Measurements from ENCODE around the gene AMZ2. TPM values are rescaled to one million over a fixed set of nuclear protein-coding genes. Genes with fewer than 3 reads are reported as not detected.
"Not testable (repeated sequence)": the region's sequence is repeated elsewhere in the genome, so short reads cannot be mapped to it uniquely, and the experiment has no call there.

The AMZ2 gene
- total RNA-seq, 1 donor from 2014 or later: 37.1 TPM

DNA sequence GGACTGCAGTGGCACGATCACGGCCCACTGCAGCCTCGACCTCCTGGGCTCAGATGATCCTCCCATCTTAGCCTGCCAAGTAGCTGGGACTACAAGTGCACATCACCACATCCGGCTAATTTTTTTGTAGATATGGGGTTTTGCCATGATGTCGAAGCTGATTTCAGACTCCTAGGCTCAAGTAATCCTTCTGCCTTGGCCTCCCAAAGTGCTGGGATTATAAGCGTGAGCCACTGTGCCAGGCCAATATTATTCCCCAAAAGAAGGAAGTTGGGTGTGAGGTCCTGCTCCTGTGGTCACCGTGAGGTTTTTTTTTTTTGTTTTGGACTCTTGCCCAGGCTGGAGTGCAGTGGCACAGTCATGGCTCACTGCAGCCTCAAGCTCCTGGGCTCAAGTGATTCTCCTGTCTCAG lies 1.5 kb downstream of the AMZ2 start:
- no peak for DNase-seq

DNA sequence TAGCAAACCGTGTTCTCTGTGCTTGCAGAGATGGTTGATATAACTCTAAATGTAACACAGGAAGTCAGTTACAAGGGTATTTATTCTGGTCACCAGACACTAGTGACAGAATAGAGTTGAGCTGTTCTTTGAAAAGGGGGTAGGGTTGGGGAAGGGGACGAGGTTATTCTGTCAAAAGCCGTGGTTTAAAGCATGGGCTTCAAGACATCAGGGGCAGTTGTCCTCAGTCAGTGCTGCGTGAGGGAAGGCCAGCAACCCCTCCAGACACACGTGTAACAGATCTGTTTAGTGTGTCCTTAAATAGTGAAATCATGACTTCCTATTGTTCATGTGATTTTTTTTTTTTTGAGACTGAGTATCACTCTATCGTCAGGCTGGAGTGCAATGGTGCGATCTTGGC lies 5.6 kb downstream of the AMZ2 start:
- DNase-seq: not testable (repeated sequence)

DNA sequence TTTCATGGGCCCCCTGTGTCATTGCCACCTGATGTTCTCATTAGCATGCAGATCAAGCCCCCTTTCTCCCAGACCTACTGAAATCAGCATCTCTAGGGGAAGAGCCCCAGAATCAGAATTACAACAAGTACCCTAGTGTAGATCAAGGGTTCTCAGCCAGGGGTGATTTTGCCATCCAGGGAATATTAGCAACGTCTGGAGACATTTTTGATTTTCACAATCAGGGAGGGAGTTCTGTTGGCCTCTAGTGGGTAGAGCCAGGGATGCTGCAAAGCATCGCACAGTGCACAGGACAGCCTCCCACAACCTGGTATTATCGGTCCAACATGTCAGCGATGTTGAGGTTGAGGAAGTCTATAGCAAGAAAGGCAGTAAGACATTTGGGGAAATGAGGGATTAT lies 7.3 kb downstream of the AMZ2 start:
- no peak for DNase-seq

DNA sequence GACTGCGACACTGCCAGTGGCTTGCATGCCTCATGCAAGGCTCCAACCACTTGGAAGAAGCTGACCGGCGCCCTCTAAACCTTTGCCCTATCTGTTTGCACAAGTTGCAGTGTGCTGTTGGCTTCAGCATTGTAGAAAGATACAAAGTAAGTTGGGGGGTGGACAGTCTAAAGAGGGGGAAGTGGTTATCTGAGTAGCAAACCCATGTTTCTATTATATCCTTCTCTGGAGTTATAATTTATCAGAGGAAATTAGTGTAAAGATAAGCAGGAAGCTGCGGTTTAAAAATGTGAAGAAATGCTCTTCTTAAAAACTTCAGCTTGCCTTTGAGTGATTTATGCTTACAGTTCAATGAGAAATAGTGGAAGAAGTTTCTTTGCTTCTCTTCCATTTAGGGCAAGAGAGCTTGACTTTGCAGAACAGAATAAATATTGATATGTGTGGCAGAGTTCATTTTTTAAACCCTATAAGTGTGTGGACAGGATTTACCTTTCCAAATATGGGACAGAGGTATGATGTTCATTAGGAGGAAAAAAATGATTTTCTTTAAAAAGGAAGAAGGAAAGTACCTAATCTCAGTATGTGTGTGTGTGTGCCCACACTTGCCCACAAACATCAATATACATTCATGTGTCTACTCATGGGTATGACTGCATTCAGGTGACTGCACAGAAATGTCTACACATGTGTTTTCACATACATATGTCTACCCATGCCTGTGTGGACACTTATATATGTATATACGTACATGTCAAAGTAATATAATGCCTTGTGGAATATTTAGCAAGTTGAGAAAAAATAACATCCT lies 8.1 kb downstream of the AMZ2 start:
- no peak for DNase-seq

GRCh38 chr17:68256701-68257100 lies 8.9 kb downstream of the AMZ2 start:
- DNase-seq: not testable (repeated sequence)

GRCh38 chr17:68257934-68258333 lies 10.1 kb downstream of the AMZ2 start:
- no peak for DNase-seq

DNA sequence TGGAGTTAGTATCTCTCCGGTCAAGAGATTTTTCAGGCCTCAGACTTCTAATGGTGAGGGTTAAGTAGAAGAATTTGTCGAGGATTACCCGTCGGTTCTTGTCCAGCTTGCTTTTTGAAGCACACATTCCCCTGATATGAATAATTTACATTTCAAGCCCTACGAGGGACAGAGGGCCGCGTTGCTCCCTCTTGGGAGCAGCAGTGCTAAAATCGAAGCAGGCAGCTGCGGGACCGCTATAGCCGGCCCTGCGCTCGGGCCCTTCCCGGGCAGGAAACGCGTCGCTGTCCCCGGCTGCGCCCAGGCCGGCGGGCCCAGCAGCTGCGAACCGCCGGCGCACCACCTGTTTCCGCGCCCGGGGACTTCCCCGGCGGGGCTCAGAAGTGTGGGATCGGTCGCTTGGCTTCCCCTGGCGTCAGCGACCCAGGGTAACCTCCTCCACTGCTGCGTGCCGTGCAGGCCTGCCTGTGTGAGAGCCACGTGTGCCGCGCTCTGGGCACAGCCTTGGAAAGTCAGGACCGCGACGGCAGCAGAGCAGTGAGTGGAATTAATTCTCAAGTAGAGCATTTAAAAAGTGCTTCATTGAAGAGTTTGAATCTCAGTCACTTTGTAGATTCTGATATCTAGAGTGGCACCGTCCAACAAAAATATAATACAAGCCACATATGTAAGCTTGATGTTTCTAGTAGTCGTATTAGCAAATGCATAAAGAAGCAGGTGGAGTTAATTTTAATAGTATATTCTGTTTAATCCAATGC lies 11.2 kb downstream of the AMZ2 start:
- DNase-seq: not testable (repeated sequence)

- DNase-seq: not testable (repeated sequence)
Observed at GRCh38 chr17:68259648-68259951, 11.8 kb downstream of the AMZ2 start.

GRCh38 chr17:68260051-68260762 lies 12.4 kb downstream of the AMZ2 start:
- no peak for DNase-seq

GRCh38 chr17:68262467-68262866 lies 14.6 kb downstream of the AMZ2 start:
- DNase-seq: not testable (repeated sequence)

DNA sequence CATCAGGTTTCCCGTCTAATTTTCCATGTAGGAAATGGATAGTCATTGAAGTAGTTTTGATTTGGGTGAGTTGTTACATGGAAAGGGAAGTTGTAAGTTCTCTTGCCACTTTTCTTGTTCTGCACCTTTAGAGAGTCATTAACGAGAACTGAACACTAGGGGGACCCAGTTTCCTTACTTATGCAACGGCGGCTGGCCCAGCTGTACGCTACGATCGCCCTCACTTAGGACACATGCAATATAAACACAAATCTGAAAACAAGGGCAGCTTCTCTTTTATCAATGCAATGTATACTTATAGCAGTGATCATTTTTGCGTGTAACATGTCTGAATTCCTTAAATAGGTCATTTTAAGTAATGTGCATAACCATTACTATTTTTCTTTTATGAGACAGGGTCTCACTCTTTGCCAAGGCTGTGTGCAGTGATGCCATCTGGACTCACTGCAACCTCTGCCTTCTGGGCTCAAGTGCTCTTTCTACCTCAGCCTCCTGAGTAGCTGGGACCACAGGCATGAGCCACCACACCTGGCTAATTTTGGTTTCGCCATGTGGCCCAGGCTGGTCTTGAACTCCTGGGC lies 15.3 kb downstream of the AMZ2 start:
- peak; percentile 21 for DNase-seq

DNA sequence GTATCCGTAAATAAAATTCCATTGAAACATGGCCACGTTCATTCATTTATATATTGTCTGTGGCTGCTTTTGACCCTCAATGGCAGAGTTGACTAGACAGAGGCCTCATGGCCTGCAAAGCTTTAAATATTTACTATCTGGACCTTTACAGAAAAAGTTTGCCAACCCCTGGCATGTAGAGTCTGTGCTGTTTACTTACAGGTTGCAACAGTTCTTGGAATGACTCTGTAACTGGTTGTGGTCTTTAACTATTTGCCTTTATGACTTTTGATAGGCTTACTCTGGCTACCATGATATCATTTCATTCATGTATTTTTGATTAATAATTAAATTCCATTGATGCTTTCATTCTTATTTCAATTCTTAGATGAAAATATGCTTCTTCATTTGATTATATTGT lies 18.0 kb downstream of the AMZ2 start:
- DNase-seq: not testable (repeated sequence)

DNA sequence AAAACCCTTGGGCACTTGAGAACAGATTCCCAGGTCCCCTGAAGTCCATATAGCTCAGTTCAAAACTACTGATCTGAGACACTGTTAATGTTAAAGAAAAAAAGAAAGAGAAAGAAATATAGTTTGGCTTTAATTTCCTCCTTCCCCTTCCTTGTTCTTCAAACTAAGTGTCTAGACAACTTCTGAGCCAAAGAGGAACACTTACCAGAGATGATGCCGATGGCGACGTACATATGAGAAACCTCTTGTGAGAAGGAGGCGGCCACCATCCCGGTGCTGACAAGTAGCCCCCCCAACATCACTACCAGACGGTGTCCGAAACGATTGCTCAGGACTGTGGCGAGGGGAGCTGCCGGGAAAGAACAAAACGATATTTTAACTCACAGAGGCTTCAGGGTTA lies 25.9 kb downstream of the AMZ2 start:
- DNase-seq: no peak

GRCh38 chr17:68276339-68276738 lies 28.5 kb downstream of the AMZ2 start:
- DNase-seq: not testable (repeated sequence)

GRCh38 chr17:68277807-68278206 lies 30.0 kb downstream of the AMZ2 start:
- DNase-seq: no peak

- DNase-seq: not testable (repeated sequence)
Observed at GRCh38 chr17:68281965-68282364, 34.1 kb downstream of the AMZ2 start.

DNA sequence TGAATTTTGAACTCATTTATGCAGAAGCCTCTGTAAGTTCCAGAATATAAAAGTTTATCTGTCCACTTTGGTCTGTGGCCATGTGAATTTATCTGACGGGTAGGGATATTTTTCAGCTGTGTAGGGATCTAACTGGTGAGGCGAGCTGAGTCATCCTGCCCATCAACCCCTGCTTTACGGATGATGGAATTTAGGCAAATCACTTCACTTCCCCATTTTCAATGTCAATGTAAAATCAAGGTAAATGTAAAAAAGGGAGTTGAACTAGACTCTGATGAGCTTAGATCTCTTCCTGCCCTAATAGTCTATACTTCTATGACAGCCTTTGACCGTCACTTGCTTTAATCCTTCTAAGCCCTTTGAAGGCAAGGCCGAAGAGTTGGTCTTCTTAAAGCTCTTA lies 40.5 kb downstream of the AMZ2 start:
- DNase-seq: no peak

DNA sequence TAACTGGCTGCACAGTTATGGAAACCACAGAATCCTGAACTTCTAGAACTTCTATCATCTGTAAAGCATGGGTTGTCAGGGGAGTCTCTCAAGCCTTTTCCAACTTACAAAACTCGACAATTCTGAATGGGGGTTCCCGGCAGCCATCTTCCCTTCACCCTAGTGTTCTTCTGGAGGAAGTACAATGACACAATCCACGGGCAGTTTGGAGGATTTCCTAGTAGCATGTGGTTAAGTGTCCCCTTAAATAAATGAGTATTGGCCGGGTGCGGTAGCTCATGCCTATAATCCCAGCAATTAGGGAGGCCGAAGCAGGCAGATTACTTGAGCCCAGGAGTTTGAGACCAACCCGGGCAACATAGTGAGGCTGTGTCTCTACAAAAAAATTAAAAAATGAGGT lies 41.0 kb downstream of the AMZ2 start:
- DNase-seq: no peak

DNA sequence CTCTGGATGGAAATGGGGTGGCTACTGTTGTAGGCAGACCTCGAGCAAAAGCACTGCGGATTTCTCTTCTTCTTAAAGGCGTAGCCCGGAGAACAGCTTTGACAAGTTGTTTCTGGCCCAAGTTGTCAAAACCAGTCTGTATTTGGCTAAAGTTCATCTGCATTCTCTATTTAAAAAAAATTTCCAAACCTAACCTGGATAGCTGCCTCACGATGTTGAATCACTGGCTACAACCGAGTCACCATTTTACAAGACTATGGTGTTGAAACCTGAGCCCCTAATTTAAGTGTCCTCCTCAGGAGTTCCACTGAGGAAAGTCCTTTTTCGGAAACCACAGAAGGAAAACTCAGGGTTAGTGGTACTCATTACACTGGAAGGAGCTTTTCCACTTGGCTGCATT lies 41.6 kb downstream of the AMZ2 start:
- DNase-seq: no peak

DNA sequence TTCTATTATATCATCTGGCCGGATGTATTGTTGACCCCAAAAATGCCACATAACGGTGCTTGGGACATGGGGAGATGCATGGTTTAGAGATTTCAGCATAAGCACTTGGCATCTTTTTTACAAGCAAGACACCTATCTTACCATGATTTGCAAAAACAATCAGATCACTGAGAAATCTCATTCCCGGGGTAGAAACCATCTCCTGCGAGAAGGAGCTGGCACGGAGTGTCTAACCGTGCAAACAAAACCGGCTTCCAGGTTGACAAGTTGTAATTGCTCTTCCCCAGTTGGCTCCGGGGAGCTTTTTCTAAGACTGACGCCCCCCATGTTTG lies 42.1 kb downstream of the AMZ2 start:
- no peak for DNase-seq

DNA sequence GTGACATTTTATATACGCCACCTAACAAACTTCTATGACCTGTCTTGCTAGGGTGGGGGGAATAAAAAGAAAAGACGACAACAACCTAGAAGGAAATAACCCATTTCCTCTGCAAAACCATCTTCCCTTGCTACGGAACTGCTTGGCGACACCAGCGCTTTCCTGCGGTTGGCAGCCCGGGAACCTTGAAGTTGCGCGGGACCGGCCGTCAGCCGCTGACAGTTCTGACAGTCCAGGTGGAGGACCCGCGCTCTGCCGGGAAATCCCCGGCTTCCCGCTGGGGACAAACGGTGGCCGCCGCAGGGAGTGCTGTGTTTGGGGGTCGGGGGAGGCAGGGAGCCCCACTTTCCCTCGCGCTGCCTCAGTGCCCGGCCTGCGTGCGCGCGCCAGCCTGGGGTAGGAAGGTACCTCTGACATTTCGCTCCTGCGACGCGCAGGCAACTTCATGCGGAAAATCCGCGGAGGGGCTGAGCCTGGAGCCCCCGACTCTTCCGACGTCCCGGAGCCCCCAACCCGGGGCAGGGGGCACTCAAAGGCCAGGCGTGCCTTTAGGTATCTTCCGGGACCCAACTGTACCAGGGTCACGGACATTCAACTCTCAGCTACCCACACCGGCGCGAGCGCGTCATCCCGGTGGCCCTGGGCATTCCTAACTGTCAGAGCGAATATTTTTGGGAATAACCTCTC lies 42.6 kb downstream of the AMZ2 start:
- no peak for DNase-seq

Data from skin of body (tissue), 2 donors.